ENCODE data around the gene MCHR1. TPM values are rescaled to one million over a fixed set of nuclear protein-coding genes. Genes with fewer than 3 reads are reported as not detected.

Gene MCHR1
- total RNA-seq, 1 donor from 2014 or later, result not detected

DNA sequence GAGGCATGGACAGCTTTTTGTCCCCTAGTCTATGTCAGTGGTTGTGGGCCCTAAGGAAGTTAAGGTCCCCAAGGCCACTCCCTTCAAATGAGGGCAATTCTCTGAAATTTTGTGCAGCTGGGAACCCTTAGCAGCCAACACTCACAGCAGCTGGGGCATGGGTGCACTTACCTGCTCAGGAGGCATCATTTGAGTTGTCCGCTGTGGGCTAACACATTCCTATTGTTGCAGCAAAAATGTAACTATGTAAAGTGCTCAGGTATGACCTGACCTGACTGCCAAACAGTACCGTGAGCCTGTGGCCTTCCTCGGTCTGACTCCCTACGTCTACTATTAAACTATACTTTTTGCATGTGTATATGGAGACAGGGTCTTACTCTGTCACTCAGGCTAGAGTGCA is 37.0 kb upstream of the MCHR1 start:
- Histone ChIP-seq H3K4me3 (no peak overlapping the region), H3K36me3 (no peaks in the 10 kb centered on the region), H3K27me3 (no peaks in the 10 kb centered on the region), H3K9me3 (no peaks in the 10 kb centered on the region), H3K27ac (no peak overlapping the region), H3K4me1 (peaks cover 12% of the 10 kb centered on the region)
- TF ChIP-seq, protein P1, sequence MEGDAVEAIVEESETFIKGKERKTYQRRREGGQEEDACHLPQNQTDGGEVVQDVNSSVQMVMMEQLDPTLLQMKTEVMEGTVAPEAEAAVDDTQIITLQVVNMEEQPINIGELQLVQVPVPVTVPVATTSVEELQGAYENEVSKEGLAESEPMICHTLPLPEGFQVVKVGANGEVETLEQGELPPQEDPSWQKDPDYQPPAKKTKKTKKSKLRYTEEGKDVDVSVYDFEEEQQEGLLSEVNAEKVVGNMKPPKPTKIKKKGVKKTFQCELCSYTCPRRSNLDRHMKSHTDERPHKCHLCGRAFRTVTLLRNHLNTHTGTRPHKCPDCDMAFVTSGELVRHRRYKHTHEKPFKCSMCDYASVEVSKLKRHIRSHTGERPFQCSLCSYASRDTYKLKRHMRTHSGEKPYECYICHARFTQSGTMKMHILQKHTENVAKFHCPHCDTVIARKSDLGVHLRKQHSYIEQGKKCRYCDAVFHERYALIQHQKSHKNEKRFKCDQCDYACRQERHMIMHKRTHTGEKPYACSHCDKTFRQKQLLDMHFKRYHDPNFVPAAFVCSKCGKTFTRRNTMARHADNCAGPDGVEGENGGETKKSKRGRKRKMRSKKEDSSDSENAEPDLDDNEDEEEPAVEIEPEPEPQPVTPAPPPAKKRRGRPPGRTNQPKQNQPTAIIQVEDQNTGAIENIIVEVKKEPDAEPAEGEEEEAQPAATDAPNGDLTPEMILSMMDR (IDR thresholded peaks at IDR 0.05), result no peak
- intact Hi-C loops (cut with DNase I), result loop anchor here (10.0 kb wide), 1 partner anchor 118 kb away; no protein-coding TSS in a partner anchor
- ATAC-seq (no peak), DNase-seq (peak; percentile 16)

DNA sequence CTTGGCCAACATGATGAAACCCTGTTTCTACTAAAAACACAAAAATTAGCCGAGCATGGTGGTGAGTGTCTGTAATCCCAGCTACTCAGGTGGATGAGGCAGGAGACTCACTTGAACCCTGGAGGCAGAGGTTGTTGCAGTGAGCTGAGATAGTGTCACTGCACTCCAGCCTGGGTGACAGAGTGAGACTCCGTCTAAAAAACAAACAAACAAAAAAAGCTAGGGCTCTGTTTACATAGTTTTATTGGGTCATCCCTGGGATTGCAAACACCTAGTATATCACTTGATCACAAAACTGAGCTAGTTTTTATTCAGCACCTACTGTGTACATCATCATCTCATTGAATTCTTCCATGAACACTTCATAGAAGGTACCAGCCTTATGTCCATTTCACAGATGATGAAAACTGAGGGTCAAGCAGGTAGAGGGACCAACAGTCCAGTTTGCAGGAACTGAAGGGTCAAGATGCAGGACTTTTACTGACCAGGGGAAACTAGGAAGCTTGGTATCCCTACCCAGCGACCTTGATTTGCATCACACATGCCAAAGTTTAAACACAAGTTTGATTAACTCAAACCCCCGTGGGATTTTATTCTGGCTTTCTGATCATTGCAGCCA is 33.6 kb upstream of the MCHR1 start:
- no peak overlapping the region for H3K4me3 ChIP-seq
- DNase-seq (no peak), ATAC-seq (no peak)
- H3K4me1 ChIP-seq, result peaks cover 5% of the 10 kb centered on the region
- intact Hi-C loops (cut with DNase I), result loop anchor here (5.0 to 10.0 kb wide), 2 partner anchors 121 to 208 kb away; no protein-coding TSS in a partner anchor
- TF ChIP-seq, protein P1 (IDR thresholded peaks at IDR 0.05), result no peak
- H3K36me3 ChIP-seq, result no peaks in the 10 kb centered on the region
- no peak overlapping the region for H3K27ac ChIP-seq
- H3K27me3 ChIP-seq, result no peaks in the 10 kb centered on the region
- no peaks in the 10 kb centered on the region for H3K9me3 ChIP-seq

DNA sequence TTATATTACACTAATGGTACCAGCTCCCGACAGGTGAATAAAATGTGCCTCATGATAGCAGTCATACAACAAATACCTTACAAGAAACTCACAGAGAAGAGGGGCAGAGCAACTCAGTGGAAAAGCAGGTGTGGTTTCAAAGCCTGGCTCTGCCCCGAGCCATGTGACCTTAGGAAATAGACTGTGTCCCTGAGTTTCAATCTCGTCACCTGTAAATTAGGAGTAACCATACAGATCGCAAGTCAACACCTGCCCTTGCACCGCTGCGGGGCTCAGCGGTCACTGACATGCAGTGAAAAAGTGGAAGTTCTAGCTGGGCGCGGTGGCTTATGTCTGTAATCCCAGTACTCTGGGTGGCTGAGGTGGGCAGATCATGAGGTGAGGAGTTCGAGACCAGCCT is 30.9 kb upstream of the MCHR1 start:
- no peaks in the 10 kb centered on the region for H3K27me3 ChIP-seq
- TF ChIP-seq, protein P1 (IDR thresholded peaks at IDR 0.05), result no peak
- H3K9me3 ChIP-seq, result no peaks in the 10 kb centered on the region
- H3K27ac ChIP-seq, result no peak overlapping the region
- intact Hi-C loops (cut with DNase I), result loop anchor here (5.0 to 10.0 kb wide), 2 partner anchors 124 to 211 kb away; no protein-coding TSS in a partner anchor
- no peak overlapping the region for H3K4me3 ChIP-seq
- H3K4me1 ChIP-seq, result peaks cover 11% of the 10 kb centered on the region
- H3K36me3 ChIP-seq, result no peaks in the 10 kb centered on the region
- peak; percentile 16 for DNase-seq
- no peak for ATAC-seq

- H3K36me3 ChIP-seq, result no peaks in the 10 kb centered on the region
- ATAC-seq, result no peak
- H3K27ac ChIP-seq, result peak overlapping the region; percentile 95
- intact Hi-C loops (cut with DNase I), result no loop called here
- H3K9me3 ChIP-seq, result no peaks in the 10 kb centered on the region
- H3K4me1 ChIP-seq, result peaks cover 18% of the 10 kb centered on the region
- H3K4me3 ChIP-seq, result peak overlapping the region; percentile 67
- H3K27me3 ChIP-seq, result no peaks in the 10 kb centered on the region
- TF ChIP-seq, protein P1 (IDR thresholded peaks at IDR 0.05), result no peak
- no peak for DNase-seq
Observed at GRCh38 chr22:40651057-40651456, 28.2 kb upstream of the MCHR1 start.

- Histone ChIP-seq H3K4me3 (peak overlapping the region; percentile 67), H3K36me3 (no peaks in the 10 kb centered on the region), H3K4me1 (peaks cover 13% of the 10 kb centered on the region), H3K27ac (peak overlapping the region; percentile 95), H3K27me3 (no peaks in the 10 kb centered on the region), H3K9me3 (no peaks in the 10 kb centered on the region)
- intact Hi-C loops (cut with DNase I), result no loop called here
- ATAC-seq (peak; percentile 95), DNase-seq (peak; percentile 94)
- TF ChIP-seq, protein P1 (IDR thresholded peaks at IDR 0.05), result no peak
Observed at GRCh38 chr22:40651563-40652501, 27.5 kb upstream of the MCHR1 start.

Data from upper lobe of right lung (tissue), 1 donor.